Mesenchymal stem cell (in vitro differentiated cells and primary cell): ENCODE data around the gene GNG11. TPM values are rescaled to one million over a fixed set of nuclear protein-coding genes. Genes with fewer than 3 reads are reported as not detected.

Source experiments
- DNase-seq: peaks from one replicate; pipeline ENCODE4 v3.0.0-alpha.2; 2013
- H2AFZ ChIP-seq: one replicate; pipeline ENCODE4 v1.6.1; 2013; ENCODE audit warnings: low read depth, mild to moderate bottlenecking, control low read depth, inconsistent platforms, low read length, moderate library complexity
- H2AK5ac ChIP-seq: 2 replicates; pipeline ENCODE4 v1.6.1; 2013; ENCODE audit warnings: low read length, moderate library complexity, mild to moderate bottlenecking, inconsistent platforms; ENCODE audit not compliant: severe bottlenecking
- H2BK120ac ChIP-seq: one replicate; pipeline ENCODE4 v1.6.1; 2013; ENCODE audit warnings: low read depth, mild to moderate bottlenecking, inconsistent platforms, low read length, moderate library complexity
- H2BK12ac ChIP-seq, 2 experiments: one replicate each; pipeline ENCODE4 v1.6.1; 2013; ENCODE audit warnings: inconsistent platforms in 2 of 2, low read length in 2 of 2, mild to moderate bottlenecking in 2 of 2, moderate library complexity in 2 of 2, control low read depth in 1 of 2
- H2BK15ac ChIP-seq: one replicate; pipeline ENCODE4 v1.6.1; 2013; ENCODE audit warnings: mild to moderate bottlenecking, low read depth, inconsistent platforms; ENCODE audit not compliant: poor library complexity, severe bottlenecking
- H2BK5ac ChIP-seq: 2 replicates; pipeline ENCODE4 v1.6.1; 2013; ENCODE audit warnings: low read depth, mild to moderate bottlenecking, low read length, control low read depth, inconsistent platforms; ENCODE audit not compliant: poor library complexity, severe bottlenecking
- H3K14ac ChIP-seq, 2 experiments: one replicate each; pipeline ENCODE4 v1.6.1; 2013; ENCODE audit warnings: inconsistent platforms in 2 of 2, low read length in 2 of 2, control low read depth in 1 of 2, mild to moderate bottlenecking in 1 of 2, moderate library complexity in 1 of 2
- H3K18ac ChIP-seq, 2 experiments: one replicate each; pipeline ENCODE4 v1.6.1; 2013; ENCODE audit warnings: inconsistent platforms in 2 of 2, low read length in 2 of 2, control low read depth in 1 of 2, low read depth in 1 of 2, mild to moderate bottlenecking in 1 of 2
- H3K23ac ChIP-seq, 2 experiments: one replicate each; pipeline ENCODE4 v1.6.1; 2013; ENCODE audit warnings: inconsistent platforms in 2 of 2, low read length in 2 of 2, mild to moderate bottlenecking in 2 of 2, moderate library complexity in 2 of 2, control low read depth in 1 of 2
- H3K27ac ChIP-seq: 2 replicates; pipeline ENCODE4 v1.5.1; 2013; ENCODE audit warnings: mild to moderate bottlenecking, moderate library complexity, low read length, control low read depth, inconsistent platforms; ENCODE audit not compliant: poor library complexity, severe bottlenecking
- H3K27me3 ChIP-seq, 2 experiments: 2 replicates each; pipeline versions ENCODE4 v1.6.1 to v1.7.0; 2013; ENCODE audit warnings: low read length in 2 of 2, mild to moderate bottlenecking in 2 of 2, moderate library complexity in 2 of 2, control low read depth in 1 of 2, inconsistent platforms in 1 of 2; ENCODE audit not compliant: control insufficient read depth in 1 of 2, insufficient read depth in 1 of 2
- H3K36me3 ChIP-seq, 2 experiments: 2 replicates each; pipeline versions ENCODE4 v1.6.1 to v1.7.0; 2013; ENCODE audit warnings: low read length in 2 of 2, control low read depth in 1 of 2, inconsistent platforms in 1 of 2, low read depth in 1 of 2, mild to moderate bottlenecking in 1 of 2; ENCODE audit not compliant: insufficient read depth in 2 of 2, control insufficient read depth in 1 of 2
- H3K4ac ChIP-seq, 2 experiments: one replicate each; pipeline ENCODE4 v1.6.1; 2013; ENCODE audit warnings: inconsistent platforms in 2 of 2, low read length in 2 of 2, mild to moderate bottlenecking in 2 of 2, moderate library complexity in 2 of 2, control low read depth in 1 of 2, low read depth in 1 of 2
- H3K4me1 ChIP-seq: 2 replicates; pipeline ENCODE4 v1.6.1; 2013; ENCODE audit warnings: low read depth, low read length, control low read depth; ENCODE audit not compliant: control insufficient read depth, insufficient read depth
- H3K4me2 ChIP-seq: 2 replicates; pipeline ENCODE4 v1.6.1; 2013; ENCODE audit warnings: low read length, mild to moderate bottlenecking, inconsistent platforms; ENCODE audit not compliant: poor library complexity, severe bottlenecking
- H3K4me3 ChIP-seq, 2 experiments: 2 replicates each; pipeline versions ENCODE4 v1.5.1 to v1.7.0; 2013; ENCODE audit warnings: low read length in 2 of 2, mild to moderate bottlenecking in 2 of 2, control low read depth in 1 of 2, low read depth in 1 of 2; ENCODE audit not compliant: insufficient read depth in 1 of 2
- H3K79me1 ChIP-seq: replicated peaks from 2 replicates; pipeline ENCODE4 v1.6.1; 2013; ENCODE audit warnings: mild to moderate bottlenecking, control low read depth, low read length, inconsistent platforms; ENCODE audit not compliant: poor library complexity, severe bottlenecking
- H3K9ac ChIP-seq: 2 replicates; pipeline ENCODE4 v1.7.0; 2013; ENCODE audit warnings: mild to moderate bottlenecking, low read length, moderate library complexity
- H3K9me3 ChIP-seq: 2 replicates; pipeline ENCODE4 v1.7.0; 2013; ENCODE audit warnings: mild to moderate bottlenecking, low read length; ENCODE audit not compliant: control insufficient read depth
- H4K8ac ChIP-seq: one replicate; pipeline ENCODE4 v1.6.1; 2013; ENCODE audit warnings: inconsistent platforms, mild to moderate bottlenecking, low read length, moderate library complexity
- H4K91ac ChIP-seq: one replicate; pipeline ENCODE4 v1.6.1; 2013; ENCODE audit warnings: mild to moderate bottlenecking, low read length, inconsistent platforms
- WGBS: methylation state at CpG from one replicate; pipeline ENCODE4 v1.1.7; 2013; ENCODE audit warnings: mixed read lengths; 5-methylcytosine and 5-hydroxymethylcytosine counted together
- polyA plus RNA-seq, 2 experiments: library from polyadenylated mRNA; stranded (reverse); fragments of 200-250 nt; gene quantifications; one replicate each; pipeline ENCODE4 v1.2.3, GENCODE V29; 2013

Gene GNG11
- 105 TPM for polyA plus RNA-seq (2013, experiment 1 of 2)
- 111 TPM for polyA plus RNA-seq (2013, experiment 2 of 2)

DNA sequence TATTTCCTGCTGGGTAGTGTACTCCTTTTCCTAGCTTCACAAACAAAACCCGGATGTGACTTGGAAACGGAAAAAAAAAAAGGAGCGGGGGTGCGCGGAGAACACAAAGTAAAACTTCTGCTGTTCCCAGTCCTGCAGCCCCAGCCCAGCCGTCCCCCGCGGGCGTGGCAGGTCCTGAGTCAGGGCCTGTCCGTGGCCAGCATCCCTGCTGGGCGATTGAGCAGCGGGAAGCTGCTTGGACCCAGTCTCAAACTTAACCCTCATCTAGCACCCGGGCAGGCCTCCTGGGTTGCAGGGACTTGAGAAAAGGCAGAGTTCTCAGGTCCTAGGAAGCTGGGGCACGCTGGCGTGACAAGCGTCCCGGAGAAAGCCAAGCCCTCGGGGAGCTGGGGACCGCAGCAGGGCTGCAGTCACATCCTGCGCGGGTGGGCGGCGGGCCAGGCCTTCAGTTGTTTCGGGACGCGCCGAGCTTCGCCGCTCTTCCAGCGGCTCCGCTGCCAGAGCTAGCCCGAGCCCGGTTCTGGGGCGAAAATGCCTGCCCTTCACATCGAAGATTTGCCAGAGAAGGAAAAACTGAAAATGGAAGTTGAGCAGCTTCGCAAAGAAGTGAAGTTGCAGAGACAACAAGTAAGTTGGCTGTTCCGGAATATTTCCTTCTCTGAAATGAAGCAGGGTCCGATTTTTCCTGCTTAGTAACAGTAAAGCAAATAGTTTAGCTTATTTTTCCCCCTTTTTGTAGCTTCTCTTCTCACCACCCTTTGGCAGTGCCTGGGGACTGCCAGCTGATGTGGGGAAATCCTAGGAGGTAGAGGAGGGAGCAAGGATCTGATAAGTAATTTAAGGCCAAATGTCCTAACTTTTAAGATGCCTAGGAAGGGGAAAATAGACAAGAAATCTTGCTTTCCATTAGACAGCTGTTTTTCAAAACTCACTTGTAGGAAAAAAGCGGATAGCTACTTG, at the start of gene GNG11:
Gene GNG11, plus strand, starts transcription at position 129 of the 960 bp plus-strand sequence. Its CDS starts 403 bp downstream, at position 532.
- Histone ChIP-seq H2BK12ac (peak within 1 kb of the TSS; percentile 78 to 84), H3K14ac (peak within 1 kb of the TSS in 1 of 2 experiments; percentile 71), H4K91ac (peak within 1 kb of the TSS; percentile 95), H3K4ac (peak within 1 kb of the TSS; percentile 84 to 99), H3K9ac (peak within 1 kb of the TSS; percentile 99), H3K36me3 (peaks cover 5 to 11% of the 10 kb centered on the region in 2 experiments), H2BK5ac (peak within 1 kb of the TSS; percentile 96), H3K23ac (peak within 1 kb of the TSS in 1 of 2 experiments; percentile 69), H3K9me3 (no peaks in the 10 kb centered on the region), H3K4me1 (peaks cover 1% of the 10 kb centered on the region), H3K4me2 (peak within 1 kb of the TSS; percentile 57), H3K4me3 (peak within 1 kb of the TSS; percentile 75 to 95), H2AK5ac (peak within 1 kb of the TSS; percentile 73), H2BK15ac (peak within 1 kb of the TSS; percentile 73), H2BK120ac (peak within 1 kb of the TSS; percentile 85), H3K79me1 (peaks cover 4% of the 10 kb centered on the region), H3K18ac (peak within 1 kb of the TSS; percentile 95 to 98), H3K27ac (peak within 1 kb of the TSS; percentile 97), H4K8ac (peak within 1 kb of the TSS; percentile 97), H2AFZ (peak within 1 kb of the TSS; percentile 92), H3K27me3 (no peaks in the 10 kb centered on the region)
- peak; percentile 85 for DNase-seq
- WGBS = 1% methylated on average over 36 of the region's 39 CpGs

DNA sequence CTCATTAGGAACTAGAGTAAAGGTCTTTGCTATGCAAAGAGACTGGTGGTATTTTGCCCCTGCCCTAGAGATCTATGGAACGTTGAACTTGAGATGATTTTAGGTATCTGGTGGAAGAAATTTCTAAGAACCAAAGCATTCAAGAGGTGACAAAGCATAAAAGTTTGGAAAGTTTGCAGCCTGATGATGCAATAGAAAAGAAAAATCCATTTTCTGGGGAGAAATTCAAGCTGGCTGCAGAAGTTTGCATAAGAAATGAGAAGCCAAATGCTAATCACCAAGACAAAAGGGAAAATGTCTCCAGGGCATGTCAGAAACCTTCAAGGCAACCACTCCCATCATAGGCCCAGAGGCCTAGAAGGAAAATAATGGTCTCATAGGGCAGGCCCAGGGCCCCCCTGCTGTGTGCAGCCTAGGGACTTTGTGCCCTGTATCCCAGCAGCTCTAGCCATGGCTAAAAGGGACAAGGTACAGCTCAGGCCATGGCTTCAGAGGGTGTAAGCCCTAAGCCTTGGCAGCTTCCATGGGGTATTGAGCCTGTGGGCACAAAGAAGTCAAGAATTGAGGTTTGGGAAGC, 47.4 kb upstream of the GNG11 start:
- no peak overlapping the region for H2BK5ac ChIP-seq
- H3K9ac ChIP-seq = no peak overlapping the region
- H3K23ac ChIP-seq = no peak overlapping the region
- peak overlapping the region; percentile 52 for H2BK15ac ChIP-seq
- no peak overlapping the region for H3K4ac ChIP-seq
- H3K9me3 ChIP-seq = peaks cover 5% of the 10 kb centered on the region
- no peak overlapping the region for H3K18ac ChIP-seq
- peak overlapping the region; percentile 50 for H4K91ac ChIP-seq
- WGBS = 94% methylated on average over 1 of the region's 1 CpG
- no peak overlapping the region for H2BK12ac ChIP-seq
- H3K79me1 ChIP-seq = no peaks in the 10 kb centered on the region
- H3K4me1 ChIP-seq = no peaks in the 10 kb centered on the region
- H3K4me2 ChIP-seq = no peak overlapping the region
- H3K36me3 ChIP-seq = no peaks in the 10 kb centered on the region
- H3K27me3 ChIP-seq = no peaks in the 10 kb centered on the region
- H3K4me3 ChIP-seq = no peak overlapping the region
- H2AFZ ChIP-seq = no peak overlapping the region
- no peak overlapping the region for H3K14ac ChIP-seq
- DNase-seq = no peak
- H2AK5ac ChIP-seq = no peak overlapping the region
- no peak overlapping the region for H3K27ac ChIP-seq
- no peak overlapping the region for H4K8ac ChIP-seq
- H2BK120ac ChIP-seq = no peak overlapping the region

DNA sequence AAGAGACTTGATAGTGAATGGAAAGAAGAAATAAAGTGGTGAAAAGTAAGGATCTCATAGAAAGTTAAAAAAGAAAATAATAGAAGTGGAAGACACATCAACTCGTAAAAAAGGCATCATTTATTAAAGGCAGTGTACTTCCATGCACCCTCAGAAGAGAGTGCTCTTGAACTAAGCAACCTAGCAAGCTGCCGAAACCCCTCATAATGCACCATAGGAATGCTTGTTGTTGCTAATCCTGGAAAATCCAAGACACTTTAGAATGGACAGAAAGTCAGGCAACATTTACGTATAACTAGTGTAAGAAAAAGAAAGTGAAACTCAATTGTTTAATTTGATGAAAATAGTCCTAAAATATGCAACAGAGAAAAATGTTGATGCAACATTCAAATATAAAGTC, 43.8 kb upstream of the GNG11 start:
- Histone ChIP-seq H3K14ac (no peak overlapping the region), H3K79me1 (no peaks in the 10 kb centered on the region), H3K9me3 (peaks cover 19% of the 10 kb centered on the region), H3K4me3 (peak overlapping the region in 1 of 2 experiments; percentile 51), H3K23ac (no peak overlapping the region), H4K8ac (no peak overlapping the region), H3K27me3 (no peaks in the 10 kb centered on the region), H3K27ac (no peak overlapping the region), H3K4me2 (no peak overlapping the region), H2BK15ac (no peak overlapping the region), H3K9ac (peak overlapping the region; percentile 65), H3K36me3 (no peaks in the 10 kb centered on the region), H3K4ac (no peak overlapping the region), H3K4me1 (no peaks in the 10 kb centered on the region), H2AK5ac (no peak overlapping the region), H2BK5ac (no peak overlapping the region), H2AFZ (no peak overlapping the region), H3K18ac (no peak overlapping the region), H2BK12ac (no peak overlapping the region), H2BK120ac (no peak overlapping the region), H4K91ac (no peak overlapping the region)
- peak; percentile 53 for DNase-seq
- 100% methylated on average over 3 of the region's 3 CpGs for WGBS

DNA sequence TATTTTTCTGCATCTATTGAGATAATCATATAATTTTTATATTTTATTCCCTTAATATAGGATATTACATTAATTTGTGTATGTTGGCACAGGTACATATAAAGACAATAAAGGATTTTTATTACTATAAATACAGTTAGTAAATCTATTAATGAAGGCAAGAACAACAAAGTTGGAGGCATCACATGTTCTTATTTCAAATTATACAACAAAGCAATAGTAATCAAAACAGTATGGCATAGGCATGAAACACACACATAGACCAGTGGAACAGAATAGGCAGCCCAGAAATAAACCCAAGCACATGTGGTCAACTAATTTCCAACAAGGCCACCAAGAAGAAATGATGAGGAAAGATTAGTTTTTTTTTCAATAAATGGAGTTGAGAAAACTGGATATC, 42.2 kb upstream of the GNG11 start:
- no peaks in the 10 kb centered on the region for H3K4me1 ChIP-seq
- no peak overlapping the region for H2AK5ac ChIP-seq
- H3K9me3 ChIP-seq = peaks cover 19% of the 10 kb centered on the region
- no peak overlapping the region for H3K18ac ChIP-seq
- H2BK120ac ChIP-seq = no peak overlapping the region
- H2BK12ac ChIP-seq = no peak overlapping the region
- H3K14ac ChIP-seq = no peak overlapping the region
- no peak overlapping the region for H2AFZ ChIP-seq
- no peak overlapping the region for H3K4me2 ChIP-seq
- H4K91ac ChIP-seq = no peak overlapping the region
- no peak overlapping the region for H3K4me3 ChIP-seq
- DNase-seq = no peak
- no peaks in the 10 kb centered on the region for H3K36me3 ChIP-seq
- H3K4ac ChIP-seq = no peak overlapping the region
- H3K9ac ChIP-seq = no peak overlapping the region
- H3K27ac ChIP-seq = no peak overlapping the region
- no peaks in the 10 kb centered on the region for H3K79me1 ChIP-seq
- H2BK5ac ChIP-seq = no peak overlapping the region
- H2BK15ac ChIP-seq = no peak overlapping the region
- H3K27me3 ChIP-seq = no peaks in the 10 kb centered on the region
- H4K8ac ChIP-seq = no peak overlapping the region
- no peak overlapping the region for H3K23ac ChIP-seq
